MM.1S (cell line): ENCODE data around the gene LITAFD.
"Not testable (repeated sequence)": the region's sequence is repeated elsewhere in the genome, so short reads cannot be mapped to it uniquely, and the experiment has no call there.

Source experiments
- CTCF ChIP-seq: fragments of 300-600 bp; sonication (generic); IDR thresholded peaks from 2 replicates; pipeline ENCODE4 v1.5.1; 2016; ENCODE audit warnings: antibody characterized with exemption, low read length, mixed read lengths
- EZH2phosphoT487 ChIP-seq: fragments of 300-600 bp; sonication (generic); IDR thresholded peaks from 2 replicates; pipeline ENCODE4 v1.6.1; 2018; ENCODE audit warnings: antibody characterized with exemption, low read length

DNA sequence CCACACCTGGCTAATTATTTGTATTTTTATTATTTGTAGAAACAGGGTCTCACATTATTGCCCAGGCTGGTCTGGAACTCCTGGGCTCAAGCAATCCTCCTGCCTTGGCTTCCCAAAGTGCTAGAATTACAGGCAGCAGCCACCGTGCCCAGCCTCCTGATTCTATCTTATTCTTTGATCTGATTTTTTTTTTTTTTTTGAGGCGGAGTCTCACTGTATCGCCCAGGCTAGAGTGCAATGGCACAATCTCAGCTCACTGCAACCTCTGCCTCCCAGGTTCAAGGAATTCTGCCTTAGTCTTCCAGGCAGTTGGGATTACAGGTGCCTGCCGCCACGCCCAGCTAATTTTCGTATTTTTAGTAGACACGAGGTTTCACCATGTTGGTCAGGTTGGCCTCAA is 6.8 kb upstream of the LITAFD start:
- TF ChIP-seq CTCF, EZH2phosphoT487: not testable (repeated sequence)
